Measurements from ENCODE around the gene ACOT9.
"Not testable (repeated sequence)": the region's sequence is repeated elsewhere in the genome, so short reads cannot be mapped to it uniquely, and the experiment has no call there.

Gene ACOT9

GRCh38 chrX:23749576-23749975 lies 6.5 kb upstream of the ACOT9 start:
- DNase-seq (ENCODE audit: low read depth), result no peak
- no peak for TF ChIP-seq CTCF (IDR thresholded peaks at IDR 0.05; ENCODE audit: low read depth, low read length, missing control alignments)
- no peak overlapping the region for H3K4me3 ChIP-seq (ENCODE audit: low read depth, low read length)

DNA sequence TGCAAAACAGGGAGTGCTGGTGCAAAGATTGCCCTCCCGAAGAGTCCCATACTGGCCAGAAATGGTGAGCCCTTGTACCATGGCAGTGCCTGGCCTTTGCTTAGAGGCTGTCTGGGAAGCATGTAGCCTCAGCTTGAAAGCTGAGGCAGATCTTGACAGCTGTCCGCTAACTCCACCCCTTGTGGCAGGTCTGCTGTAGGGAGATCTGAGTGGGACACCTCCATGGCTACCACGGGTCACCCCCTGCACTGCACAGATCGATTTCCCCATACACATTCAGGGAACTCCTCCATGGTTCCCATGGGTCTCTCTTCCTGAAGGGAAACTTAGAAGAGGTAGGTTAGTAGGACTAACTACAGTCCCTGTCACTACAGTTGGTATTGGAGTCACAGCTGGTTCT lies 6.1 kb upstream of the ACOT9 start:
- DNase-seq (ENCODE audit: low read depth), result no peak
- no peak for TF ChIP-seq CTCF (IDR thresholded peaks at IDR 0.05; ENCODE audit: low read depth, low read length, missing control alignments)

DNA sequence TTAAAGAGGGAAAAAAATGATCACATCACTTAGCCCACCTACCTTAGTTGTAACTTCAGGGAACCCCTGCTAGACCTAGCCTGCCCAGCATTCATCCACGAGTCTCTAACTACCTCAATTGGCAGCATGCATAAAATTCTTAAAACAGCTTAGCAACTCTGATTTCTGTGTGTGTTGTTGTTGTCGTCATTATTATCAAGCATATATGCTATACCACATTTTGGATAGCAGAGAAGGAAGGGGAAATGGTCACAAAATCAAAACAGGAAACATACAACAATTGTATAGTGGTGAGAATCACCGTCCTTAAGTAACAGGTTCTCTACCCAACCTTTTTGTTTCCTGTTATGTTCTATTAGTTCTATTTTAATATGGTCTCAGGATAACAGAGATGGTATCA lies 2.7 kb upstream of the ACOT9 start:
- no peak overlapping the region for H3K4me3 ChIP-seq (ENCODE audit: low read depth, low read length)
- no peak for DNase-seq (ENCODE audit: low read depth)
- no peak for TF ChIP-seq CTCF (IDR thresholded peaks at IDR 0.05; ENCODE audit: low read depth, low read length, missing control alignments)

More for the DNA sequence above, 6.1 kb upstream of the ACOT9 start:
- H3K4me3 ChIP-seq (ENCODE audit: low read depth, low read length), result no peak overlapping the region

DNA sequence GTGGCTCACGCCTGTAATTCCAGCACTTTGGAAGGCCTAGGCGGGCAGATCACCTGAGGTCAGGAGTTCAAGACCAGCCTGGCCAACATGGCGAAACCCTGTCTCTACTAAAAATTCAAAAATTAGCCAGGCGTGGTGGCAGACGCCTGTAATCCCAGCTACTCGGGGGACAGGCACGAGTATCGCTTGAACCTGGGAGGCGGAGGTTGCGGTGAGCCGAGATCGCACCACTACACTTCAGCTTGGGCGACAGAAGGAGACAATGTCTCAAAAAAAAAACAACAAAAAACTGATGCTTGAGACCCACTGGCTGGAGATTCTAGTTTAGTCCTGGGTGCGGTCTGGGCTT lies 521 bp upstream of the ACOT9 start:
- not testable (repeated sequence) for DNase-seq (ENCODE audit: low read depth)
- H3K4me3 ChIP-seq (ENCODE audit: low read depth, low read length), result peak overlapping the region; percentile 76

GRCh38 chrX:23742174-23742696 lies 841 bp downstream of the ACOT9 start:
- DNase-seq (ENCODE audit: low read depth), result no peak
- TF ChIP-seq CTCF (IDR thresholded peaks at IDR 0.05; ENCODE audit: low read depth, low read length, missing control alignments), result no peak
- peak overlapping the region; percentile 76 for H3K4me3 ChIP-seq (ENCODE audit: low read depth, low read length)

DNA sequence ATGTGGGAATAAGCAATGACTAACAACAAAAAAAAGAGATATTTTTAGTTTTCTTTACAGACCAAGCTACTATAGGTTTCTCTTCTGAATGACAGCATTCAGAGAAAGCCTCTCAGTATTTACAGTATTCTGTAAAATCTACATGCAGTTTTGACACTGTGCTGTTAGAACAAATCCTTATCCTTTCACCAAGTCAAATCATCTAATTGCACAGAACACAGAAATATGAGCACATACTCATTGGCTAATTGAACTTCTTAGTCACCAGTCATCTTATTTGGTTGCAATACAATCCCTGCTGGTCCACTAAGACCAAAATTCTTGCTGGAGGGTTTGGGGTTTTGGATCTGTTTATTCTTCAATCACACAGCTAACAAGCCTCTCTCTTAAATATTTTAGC lies 5.7 kb downstream of the ACOT9 start:
- TF ChIP-seq CTCF (IDR thresholded peaks at IDR 0.05; ENCODE audit: low read depth, low read length, missing control alignments), result no peak
- DNase-seq (ENCODE audit: low read depth), result no peak
- H3K4me3 ChIP-seq (ENCODE audit: low read depth, low read length), result no peak overlapping the region

DNA sequence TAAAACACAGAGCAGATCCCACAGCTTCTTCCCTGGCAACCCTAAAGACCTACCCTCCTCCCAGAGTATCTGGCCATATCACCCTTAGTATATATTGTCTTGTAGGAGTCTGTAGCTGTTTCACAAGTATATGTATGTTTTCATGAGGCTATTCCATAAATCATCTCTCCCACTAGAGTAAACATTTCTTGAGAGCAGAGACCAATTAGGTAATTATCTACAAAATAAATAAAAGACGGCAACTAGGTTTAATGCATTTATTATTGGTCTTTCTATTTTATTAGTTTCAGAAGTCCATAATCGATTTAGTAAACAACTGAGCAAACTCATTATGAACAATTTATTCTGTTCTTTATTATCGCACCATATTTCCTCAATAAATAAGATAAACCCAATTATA lies 7.0 kb downstream of the ACOT9 start:
- TF ChIP-seq CTCF (IDR thresholded peaks at IDR 0.05; ENCODE audit: low read depth, low read length, missing control alignments), result no peak
- no peak overlapping the region for H3K4me3 ChIP-seq (ENCODE audit: low read depth, low read length)
- DNase-seq (ENCODE audit: low read depth), result no peak

DNA sequence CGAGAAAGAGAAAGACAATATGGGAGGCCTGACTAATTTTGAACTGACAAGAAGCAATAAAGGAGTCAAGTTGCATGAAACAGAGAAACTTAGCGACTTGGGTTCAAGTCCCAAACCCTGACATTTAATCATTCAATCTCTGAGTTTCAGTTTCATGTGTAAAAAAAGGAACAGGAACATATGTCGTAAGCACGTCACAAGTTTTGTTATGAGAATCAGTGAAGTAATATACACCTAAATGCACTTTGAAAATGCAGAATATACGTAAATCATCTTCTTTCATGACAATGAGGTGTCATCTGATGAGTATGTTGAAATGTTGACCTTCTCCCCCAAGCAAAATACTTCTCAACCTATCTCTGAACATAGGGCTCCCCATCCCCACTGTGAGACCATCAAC lies 10.4 kb downstream of the ACOT9 start:
- H3K4me3 ChIP-seq (ENCODE audit: low read depth, low read length), result no peak overlapping the region
- peak; percentile 52 for DNase-seq (ENCODE audit: low read depth)
- no peak for TF ChIP-seq CTCF (IDR thresholded peaks at IDR 0.05; ENCODE audit: low read depth, low read length, missing control alignments)
